ENCODE results near the gene YAF2. TPM values are rescaled to one million over a fixed set of nuclear protein-coding genes. Genes with fewer than 3 reads are reported as not detected.
"Not testable (repeated sequence)": the region's sequence is repeated elsewhere in the genome, so short reads cannot be mapped to it uniquely, and the experiment has no call there.

Gene YAF2
- polyA plus RNA-seq, 4 donors = 19.7 to 28.8 (median 27.6) TPM

DNA sequence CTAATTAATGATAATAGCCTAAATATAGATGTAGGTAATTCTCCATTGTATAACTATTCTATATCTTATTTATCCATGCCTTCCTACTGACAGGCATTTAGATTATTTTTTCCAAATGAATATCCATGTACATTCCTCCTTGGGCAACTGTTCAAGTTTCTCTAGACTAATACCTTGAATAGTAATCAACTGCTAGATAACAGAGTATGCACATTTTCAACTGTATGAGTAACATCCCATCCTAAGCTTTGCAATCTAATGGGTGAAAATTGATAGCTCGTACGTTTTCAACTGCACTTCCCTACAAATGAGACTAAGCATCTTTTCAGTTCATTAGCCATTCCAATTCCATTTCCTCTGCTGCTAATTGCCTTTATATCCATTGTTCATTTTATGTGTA, 37.0 kb downstream of the YAF2 start:
- no peak for DNase-seq (ENCODE audit: low read depth in 4 of 4, low spot score in 3 of 4)

DNA sequence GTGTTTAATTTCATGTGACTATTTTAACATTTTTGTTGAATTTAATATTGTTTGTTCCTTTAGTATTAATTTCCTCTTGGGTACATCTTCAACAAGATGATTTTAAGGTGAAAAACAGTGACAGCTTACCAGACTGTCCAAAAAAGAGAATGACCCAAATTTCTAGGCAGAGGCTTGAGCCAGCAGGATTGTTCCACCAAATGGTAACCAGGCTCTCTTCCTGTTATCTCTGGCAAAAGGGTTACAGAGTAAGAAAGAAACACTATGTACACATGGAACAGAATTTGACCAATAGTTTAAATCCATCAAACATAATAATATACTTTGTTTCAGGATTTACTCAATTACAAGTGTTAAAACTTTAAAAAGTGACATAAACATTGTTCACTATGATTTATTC, 39.0 kb downstream of the YAF2 start:
- no peak for DNase-seq (ENCODE audit: low read depth in 4 of 4, low spot score in 3 of 4)

DNA sequence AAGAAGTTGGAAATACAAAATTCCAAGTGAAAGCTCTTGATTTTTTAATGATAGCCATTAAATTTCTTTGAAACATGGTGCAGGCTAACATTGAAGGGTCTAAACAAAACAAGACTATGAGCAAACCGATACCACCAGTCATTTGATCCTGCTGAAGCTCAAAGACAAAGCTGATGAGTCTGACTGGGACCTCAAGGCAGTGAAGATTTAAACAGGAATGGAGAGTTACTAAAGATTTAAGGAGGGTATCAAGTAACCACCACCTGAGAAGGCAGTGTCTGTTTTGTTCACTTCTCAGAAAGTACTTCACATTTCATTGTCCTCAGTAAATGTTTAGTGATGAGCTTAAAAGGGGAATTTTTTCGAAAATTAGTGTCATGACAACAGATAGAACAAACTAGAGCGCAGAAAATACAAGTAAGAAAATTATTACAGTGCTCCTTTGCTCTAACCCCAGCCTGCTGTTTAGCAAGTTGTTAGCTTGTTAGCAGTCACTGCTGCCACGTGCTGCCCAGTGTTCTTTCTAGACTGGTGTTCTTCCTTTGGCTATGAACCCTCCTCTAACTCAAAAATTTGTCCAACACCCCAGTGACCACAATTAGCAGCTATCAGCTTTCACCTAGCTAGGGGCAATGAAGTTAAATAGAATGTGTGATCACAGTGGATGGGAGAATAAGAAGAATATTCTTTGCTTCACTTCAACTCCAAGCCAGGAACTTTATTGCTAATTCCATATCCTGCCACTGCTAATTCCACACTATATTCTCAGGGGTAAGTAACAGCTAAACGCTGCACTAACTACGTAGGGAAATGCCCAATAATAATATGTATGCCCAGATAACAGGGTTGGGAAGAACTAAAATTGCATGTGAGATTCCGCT, 41.1 kb downstream of the YAF2 start:
- peak in 2 of 4 donors; percentile 10 to 48 for DNase-seq (ENCODE audit: low read depth in 4 of 4, low spot score in 3 of 4)

DNA sequence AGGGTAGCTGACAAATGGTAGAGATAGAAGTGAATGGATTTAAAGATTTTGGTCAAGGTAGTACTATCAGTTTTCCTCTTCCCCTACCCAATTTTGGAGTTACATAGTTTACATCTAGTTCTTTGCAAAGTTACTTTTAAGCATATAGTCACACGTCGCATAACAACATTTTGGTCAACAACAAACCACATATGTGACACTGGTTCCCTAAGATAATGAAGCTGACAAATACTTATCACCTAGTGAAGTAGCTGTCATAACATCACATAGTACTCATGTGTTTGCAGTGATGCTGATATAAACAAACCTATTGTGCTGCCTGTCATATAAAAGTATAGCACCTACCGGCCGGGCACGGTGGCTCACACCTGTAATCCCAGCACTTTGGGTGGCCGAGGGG, 45.4 kb downstream of the YAF2 start:
- no peak for DNase-seq (ENCODE audit: low read depth in 4 of 4, low spot score in 3 of 4)

DNA sequence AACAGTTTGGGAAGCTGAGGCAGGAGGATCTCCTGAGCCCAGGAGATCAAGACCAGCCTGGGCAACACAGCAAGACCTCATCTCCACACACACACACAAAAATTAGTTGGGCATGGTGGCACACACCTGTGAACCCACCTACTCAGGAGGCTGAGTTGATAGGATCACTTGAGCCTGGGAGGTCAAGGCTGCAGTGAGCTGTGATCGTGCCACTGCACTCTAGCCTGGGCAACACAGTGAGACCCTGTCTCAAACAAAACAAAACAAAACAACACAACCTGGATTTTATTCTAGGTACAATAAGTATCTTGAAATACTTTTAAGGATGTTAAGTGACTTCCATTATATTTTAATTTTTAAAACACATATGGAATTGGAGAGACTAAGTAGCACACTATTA, 45.8 kb downstream of the YAF2 start:
- DNase-seq (ENCODE audit: low read depth in 4 of 4, low spot score in 3 of 4) = no peak

DNA sequence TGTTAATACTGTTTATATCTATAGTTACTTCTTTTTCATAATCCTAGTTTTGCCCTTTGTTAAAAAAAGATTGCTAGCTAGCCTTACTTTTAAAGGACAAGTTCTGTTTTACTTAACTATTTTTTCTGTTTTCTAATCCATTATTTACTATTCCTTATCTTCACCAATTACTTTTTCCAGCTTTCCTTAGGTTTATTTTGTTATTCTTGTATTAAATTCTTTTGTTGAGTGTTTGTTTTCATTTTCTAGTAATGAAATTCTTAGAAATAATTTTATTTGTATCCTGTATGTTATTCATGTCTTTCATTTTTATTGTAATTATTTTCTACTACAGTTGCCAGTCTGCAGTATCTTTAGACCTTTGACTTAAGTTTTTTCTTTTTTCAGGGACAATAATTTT, 47.7 kb downstream of the YAF2 start:
- no peak for DNase-seq (ENCODE audit: low read depth in 4 of 4, low spot score in 3 of 4)

DNA sequence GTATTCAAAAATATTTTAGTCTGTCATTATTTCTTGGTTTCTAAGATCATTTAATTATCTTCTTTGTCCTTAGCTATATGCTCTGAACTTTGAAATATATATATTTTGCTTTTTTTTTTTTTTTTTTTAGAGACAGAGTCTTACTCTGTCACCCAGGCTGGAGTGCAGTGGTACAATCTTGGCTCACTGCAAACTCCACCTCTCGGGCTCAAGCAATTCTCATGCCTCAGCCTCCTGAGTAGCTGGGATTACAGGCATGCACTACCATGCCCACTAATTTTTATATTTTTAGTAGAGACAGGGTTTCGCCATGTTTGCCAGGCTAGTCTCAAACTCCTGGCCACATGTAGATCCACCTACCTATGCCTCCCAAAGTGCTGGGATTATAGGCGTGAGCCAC, 49.8 kb downstream of the YAF2 start:
- DNase-seq (ENCODE audit: low read depth in 4 of 4, low spot score in 3 of 4) = not testable (repeated sequence)

DNA sequence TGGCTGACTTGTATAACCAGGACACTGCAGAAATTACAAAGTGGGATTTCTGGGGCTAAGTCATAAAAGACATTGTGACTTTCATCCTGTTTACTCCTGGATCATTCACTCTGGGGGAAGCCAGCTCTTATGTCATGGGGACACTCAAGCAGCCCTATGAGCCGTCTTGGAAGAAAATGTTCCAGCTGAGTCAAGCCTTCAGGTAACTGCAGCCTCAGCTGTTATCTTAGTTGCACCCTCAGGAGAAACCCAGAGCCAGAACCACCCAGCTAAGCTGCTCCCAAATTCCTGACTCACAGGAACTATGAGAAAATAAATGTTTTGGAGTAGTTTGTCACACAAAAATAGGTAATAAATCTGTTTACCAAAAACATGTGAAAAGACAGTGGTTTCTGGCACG, 50.2 kb downstream of the YAF2 start:
- DNase-seq (ENCODE audit: low read depth in 4 of 4, low spot score in 3 of 4) = no peak

DNA sequence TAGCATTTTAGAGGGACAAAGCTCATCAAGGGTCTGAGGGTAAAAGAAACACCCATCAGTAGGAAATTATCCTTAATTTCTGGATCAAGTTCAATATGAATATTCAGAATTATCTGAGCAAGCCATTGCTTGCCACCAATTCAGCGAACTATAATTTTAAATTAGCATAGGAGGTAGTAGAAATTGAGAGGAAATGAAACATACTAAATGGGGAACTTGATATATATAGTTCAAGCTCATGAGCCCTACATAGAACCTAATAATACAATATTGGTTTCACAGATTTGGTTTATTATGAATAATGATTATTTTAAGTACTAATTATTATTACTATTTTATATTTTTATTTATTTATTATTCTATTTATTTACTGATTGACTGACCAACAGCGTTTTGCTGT, 51.3 kb downstream of the YAF2 start:
- DNase-seq (ENCODE audit: low read depth in 4 of 4, low spot score in 3 of 4) = no peak

DNA sequence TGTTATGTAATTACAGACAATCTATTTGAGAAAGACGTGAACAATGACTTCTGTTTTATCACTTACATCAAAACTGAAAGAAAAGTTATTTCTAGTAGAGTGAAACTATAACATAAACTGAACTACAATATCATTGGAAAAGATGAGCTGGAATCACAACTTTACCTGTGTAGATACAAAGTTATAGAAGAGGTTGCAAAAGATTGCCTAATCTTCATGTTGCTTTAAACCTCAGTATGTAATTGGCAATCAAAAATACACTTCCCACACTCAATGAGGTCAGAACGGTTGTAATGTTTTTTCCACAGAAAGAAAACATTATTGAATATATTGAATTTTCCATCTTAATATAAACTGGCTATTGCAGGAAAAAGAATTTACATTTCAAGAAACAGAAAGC, 55.7 kb downstream of the YAF2 start:
- no peak for DNase-seq (ENCODE audit: low read depth in 4 of 4, low spot score in 3 of 4)

DNA sequence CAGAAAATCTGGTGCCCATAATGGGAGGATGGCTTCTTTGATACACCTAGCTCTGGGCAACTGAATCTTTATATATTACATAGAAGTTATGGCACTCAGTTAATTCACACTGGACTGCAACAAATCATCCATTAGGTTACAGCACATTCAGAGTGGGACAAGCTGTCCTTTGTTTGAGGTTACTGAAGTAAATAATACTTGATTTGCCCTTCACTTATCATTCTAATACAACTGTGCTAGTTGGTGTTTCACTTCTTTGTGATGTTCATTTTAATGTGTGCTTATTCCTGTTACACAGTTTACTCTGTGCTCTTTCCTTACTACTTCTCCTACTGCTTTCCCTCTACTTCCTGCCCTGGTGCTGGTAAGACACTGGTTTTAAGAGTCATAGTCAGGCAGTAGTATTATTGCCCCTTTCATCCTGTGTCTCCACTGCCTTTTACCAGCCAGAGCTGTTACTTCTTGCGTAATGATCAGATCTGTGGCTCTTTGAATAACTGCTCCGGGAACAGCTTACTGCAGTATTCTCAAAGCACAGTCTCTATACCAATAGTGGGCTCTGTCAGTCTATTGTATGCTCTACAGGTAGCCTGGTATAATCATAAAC, 57.0 kb downstream of the YAF2 start:
- no peak for DNase-seq (ENCODE audit: low read depth in 4 of 4, low spot score in 3 of 4)

DNA sequence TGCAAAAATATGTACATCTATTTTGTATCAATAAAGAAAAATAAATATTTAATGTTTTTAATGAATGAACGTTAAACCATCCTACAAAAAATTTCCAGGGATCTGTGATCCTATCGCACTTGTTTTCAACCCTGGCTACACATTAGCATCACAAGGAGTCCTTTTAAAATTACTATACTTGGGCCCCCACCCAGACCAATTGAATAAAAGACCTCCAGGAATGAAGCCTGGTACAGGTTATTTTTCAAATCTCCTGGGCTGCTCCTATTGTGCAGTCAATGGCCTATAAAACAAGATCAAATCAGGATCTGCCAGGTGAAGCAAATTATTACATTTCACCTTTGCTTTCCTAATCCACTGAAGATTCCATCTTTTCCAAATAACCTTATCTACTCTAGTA, 59.9 kb downstream of the YAF2 start:
- DNase-seq (ENCODE audit: low read depth in 4 of 4, low spot score in 3 of 4) = no peak

DNA sequence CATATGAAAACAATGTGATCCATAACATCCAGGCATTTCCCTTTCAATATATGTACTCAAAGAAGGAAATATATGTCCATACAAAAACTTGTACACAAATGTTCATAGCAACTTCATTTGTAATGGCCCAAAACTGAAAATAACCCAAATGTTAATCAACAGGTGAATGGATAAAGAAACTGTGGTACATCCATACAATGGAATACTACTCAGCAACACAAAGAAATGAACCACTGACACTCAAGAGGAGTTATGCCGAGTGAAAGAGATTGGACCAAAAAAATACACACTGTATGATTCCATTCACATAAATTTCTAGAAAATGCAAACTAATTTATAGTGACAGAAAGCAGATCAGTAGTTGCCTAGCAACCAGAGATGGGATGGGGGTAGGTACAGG, 63.1 kb downstream of the YAF2 start:
- no peak for DNase-seq (ENCODE audit: low read depth in 4 of 4, low spot score in 3 of 4)

DNA sequence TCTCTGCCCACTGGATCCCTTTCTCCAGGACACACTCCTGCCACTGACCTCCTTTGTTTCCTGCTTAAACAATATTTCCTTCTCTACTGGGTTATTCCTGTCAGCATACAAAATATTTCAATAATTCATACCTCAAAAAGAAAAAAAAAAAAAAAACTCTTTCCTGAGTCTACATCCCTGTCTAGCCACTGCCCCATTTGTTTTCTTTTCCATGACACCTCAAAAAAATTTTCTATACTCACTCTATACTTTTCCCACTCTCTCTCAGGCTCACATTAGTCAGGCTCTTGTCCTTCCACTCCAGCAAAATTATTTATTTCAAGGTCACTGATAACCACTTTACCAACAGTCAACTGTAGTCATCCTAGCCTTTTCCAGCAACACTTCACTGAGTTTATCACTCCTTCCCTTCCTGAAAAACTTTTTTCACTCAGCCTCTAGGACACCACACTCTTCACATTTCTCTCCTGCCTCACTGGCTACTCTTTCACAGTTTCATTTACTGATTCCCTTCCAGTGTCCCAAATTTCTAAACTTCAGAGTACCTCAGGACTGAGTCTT, 64.0 kb downstream of the YAF2 start:
- no peak for DNase-seq (ENCODE audit: low read depth in 4 of 4, low spot score in 3 of 4)

DNA sequence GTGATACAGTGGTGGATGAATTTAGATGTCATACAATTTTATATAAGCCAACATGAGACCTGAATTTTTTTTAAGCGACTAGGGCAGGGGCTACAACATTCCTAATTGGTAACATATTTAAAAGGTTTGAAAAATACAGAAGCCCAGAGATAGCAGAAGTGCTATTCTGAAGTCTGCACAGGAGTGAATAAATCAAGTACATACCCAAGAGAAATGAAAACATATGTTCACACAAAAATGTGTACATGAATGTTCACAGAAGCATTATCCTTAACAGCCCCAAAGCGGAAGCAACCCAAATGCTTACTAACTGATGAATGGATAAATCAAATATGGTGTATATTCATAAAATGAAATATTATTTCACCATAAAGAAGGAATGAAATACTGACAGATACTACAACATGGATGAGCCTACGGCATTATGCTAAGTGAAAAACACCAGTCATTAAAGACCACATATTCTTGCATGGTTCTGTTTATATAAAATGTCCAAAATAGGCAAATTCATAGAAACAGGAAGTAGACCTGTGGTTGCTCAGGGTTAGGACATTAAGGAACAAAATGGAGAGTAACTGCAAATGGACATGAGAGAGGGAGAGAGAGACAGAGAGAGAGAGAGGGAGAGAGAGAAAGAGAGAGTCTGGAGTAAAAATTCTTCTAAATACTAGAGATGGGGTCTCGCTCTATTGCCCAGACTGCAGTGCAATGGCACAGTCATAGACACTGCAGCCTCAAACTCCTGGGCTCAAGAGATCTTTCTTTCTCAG, 65.4 kb downstream of the YAF2 start:
- DNase-seq (ENCODE audit: low read depth in 4 of 4, low spot score in 3 of 4) = no peak

DNA sequence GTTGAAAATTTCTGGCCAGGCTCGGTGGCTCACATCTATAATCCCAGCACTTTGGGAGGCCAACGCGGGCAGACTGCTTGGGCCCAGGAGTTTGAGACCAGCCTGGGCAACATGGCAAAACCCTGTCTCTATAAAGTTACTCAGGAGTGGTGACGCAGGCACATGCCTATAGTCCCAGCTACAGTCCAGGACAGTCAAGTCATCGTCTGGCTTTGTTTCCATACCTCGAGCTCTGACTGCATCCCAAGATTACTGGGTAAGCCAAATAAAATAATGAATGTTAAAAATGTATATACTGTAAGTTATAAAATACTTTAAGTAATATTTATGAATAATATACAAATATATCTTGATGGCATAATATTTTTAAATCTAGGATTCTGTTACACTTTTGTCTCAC, 70.3 kb downstream of the YAF2 start:
- no peak for DNase-seq (ENCODE audit: low read depth in 4 of 4, low spot score in 3 of 4)

DNA sequence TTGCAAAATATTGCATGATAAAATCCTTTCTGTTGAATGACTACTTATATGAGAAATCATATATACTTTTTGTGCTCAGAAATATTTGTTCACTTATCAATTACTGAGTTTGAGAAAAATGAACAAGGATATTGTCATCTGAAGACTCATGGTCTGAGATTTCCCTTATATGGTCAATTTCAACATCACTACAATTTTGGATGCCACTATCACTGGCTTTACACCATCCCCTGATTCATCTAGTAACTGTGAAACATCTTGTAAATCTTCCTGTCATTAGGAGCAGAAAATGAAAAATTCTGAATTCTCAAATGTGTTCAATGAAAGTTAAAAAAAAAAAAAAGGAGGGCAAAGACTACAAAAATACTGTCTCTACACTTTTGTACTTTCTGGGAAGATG, 71.5 kb downstream of the YAF2 start:
- no peak for DNase-seq (ENCODE audit: low read depth in 4 of 4, low spot score in 3 of 4)

DNA sequence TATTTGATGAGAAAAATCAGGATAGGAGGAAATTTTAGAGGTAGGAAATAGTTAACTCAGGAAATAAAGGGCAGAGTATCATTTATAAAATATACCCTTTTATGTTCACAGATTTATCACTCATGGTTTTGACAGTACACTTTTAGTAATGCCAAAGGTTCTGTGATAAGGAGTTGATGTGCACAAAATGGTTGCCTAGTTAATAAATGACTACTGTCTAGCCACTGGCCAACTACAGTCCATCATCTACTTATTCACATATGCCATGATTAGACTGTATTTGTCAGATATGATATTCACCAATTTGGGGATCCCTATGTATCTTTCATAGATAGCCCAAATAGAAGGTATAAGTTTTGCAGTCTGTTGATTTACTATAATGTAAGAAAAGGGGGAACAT, 74.1 kb downstream of the YAF2 start:
- no peak for DNase-seq (ENCODE audit: low read depth in 4 of 4, low spot score in 3 of 4)

DNA sequence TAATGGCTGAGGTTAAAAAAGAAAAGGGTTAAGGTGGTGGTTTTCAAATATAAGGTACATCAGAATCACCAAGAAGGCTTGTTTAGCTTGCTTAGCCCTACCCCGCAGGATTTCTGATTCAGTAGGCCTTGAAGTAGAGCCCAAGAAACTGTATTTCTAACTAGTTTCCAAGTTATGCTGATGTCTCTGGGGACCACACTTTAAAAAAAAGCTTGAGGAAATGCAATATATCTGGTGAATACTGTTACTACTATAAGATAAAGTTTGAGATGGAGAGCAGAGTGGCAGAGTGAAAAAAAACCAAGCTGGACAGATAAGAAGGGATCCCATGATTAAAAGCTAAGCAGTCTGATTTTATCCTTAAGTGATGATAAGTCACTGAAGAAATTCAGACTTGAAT, 75.1 kb downstream of the YAF2 start:
- no peak for DNase-seq (ENCODE audit: low read depth in 4 of 4, low spot score in 3 of 4)

DNA sequence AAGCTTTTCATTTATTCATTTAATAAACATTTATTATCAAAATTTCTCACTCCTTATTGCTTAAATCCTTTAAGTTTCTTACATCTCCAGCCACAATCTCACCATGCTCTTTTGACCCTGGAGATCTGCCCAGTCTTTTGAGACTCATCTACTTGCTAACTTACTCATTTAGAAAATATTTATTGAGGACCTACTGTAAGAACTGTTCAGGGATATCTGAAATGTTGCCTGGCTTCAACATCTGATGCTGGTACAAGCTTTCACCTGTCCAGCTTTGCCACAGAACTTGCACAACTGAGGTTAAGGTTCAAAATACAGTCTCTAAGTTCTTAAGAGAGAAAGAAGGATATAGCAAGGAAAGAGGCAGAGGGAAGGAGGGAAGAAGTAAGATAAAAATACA, 75.9 kb downstream of the YAF2 start:
- DNase-seq (ENCODE audit: low read depth in 4 of 4, low spot score in 3 of 4) = no peak

DNA sequence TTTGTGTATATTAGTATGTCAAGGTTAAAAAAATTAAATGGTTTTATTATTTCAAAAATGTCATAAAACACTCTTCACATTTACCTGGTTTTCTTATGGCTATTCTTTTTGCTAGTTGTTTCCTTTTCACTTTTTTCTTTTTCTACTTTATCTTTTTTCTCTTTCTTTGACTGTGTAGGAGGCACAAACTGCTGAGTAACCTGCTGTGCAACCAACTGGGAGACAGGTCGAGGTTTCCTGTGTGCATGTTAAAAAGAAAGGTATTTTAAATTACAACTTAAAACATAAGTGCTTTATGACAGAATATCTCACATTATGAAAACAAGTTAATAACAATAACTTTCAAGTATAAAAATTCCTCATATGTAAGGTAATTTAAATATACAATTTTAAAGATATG, 76.5 kb downstream of the YAF2 start:
- no peak for DNase-seq (ENCODE audit: low read depth in 4 of 4, low spot score in 3 of 4)
